ENCODE data around the gene ALG14. TPM values are rescaled to one million over a fixed set of nuclear protein-coding genes. Genes with fewer than 3 reads are reported as not detected.

ALG14 gene
- total RNA-seq, 1 donor from 2014 or later, result 0.74 TPM

GRCh38 chr1:95072117-95072516, 634 bp downstream of the ALG14 start:
- no peak for DNase-seq (ENCODE audit: extremely low spot score in 2 of 2)

GRCh38 chr1:95071539-95071938, 1.2 kb downstream of the ALG14 start:
- DNase-seq (ENCODE audit: extremely low spot score in 2 of 2), result no peak
- intact Hi-C loops (cut with DNase I), result loop anchor here (5.0 kb wide), 1 partner anchor 161 kb away; the partner anchor contains the start of gene RWDD3
- no peaks in the 10 kb centered on the region for H3K27me3 ChIP-seq
- no peak overlapping the region for H3K27ac ChIP-seq
- no peaks in the 10 kb centered on the region for H3K36me3 ChIP-seq
- no peaks in the 10 kb centered on the region for H3K9me3 ChIP-seq
- peak overlapping the region; percentile 46 to 75 for H3K4me3 ChIP-seq
- peaks cover 11% of the 10 kb centered on the region for H3K4me1 ChIP-seq
- TF ChIP-seq CTCF (IDR thresholded peaks at IDR 0.05), result no peak
- no peak for TF ChIP-seq POLR2A (IDR thresholded peaks at IDR 0.05)
- no peak for TF ChIP-seq POLR2AphosphoS5 (IDR thresholded peaks at IDR 0.05; ENCODE audit: insufficient read depth in 1 of 2, low read depth in 1 of 2)

More at GRCh38 chr1:95072117-95072516, 634 bp downstream of the ALG14 start:
- Histone ChIP-seq H3K4me3 (peak overlapping the region; percentile 46 to 75), H3K27me3 (no peaks in the 10 kb centered on the region), H3K27ac (peak overlapping the region; percentile 89), H3K9me3 (no peaks in the 10 kb centered on the region), H3K36me3 (no peaks in the 10 kb centered on the region), H3K4me1 (peaks cover 11% of the 10 kb centered on the region)
- intact Hi-C loops (cut with DNase I), result loop anchor here (5.0 kb wide), 1 partner anchor 160 kb away; the partner anchor contains the start of gene RWDD3
- TF ChIP-seq CTCF (IDR thresholded peaks at IDR 0.05) (no peak), POLR2AphosphoS5 (IDR thresholded peaks at IDR 0.05; ENCODE audit: insufficient read depth in 1 of 2, low read depth in 1 of 2) (no peak)

- intact Hi-C loops (cut with DNase I), result loop anchor here (5.0 kb wide), 1 partner anchor 163 kb away; the partner anchor contains the start of gene RWDD3
- Histone ChIP-seq H3K36me3 (peaks cover 0 to under 1% of the 10 kb centered on the region in 2 donors), H3K27me3 (no peaks in the 10 kb centered on the region), H3K27ac (no peak overlapping the region), H3K9me3 (no peaks in the 10 kb centered on the region), H3K4me1 (peaks cover 11% of the 10 kb centered on the region), H3K4me3 (no peak overlapping the region)
- no peak for DNase-seq (ENCODE audit: extremely low spot score in 2 of 2)
- no peak for TF ChIP-seq POLR2AphosphoS5 (IDR thresholded peaks at IDR 0.05; ENCODE audit: insufficient read depth in 1 of 2, low read depth in 1 of 2)
Observed at GRCh38 chr1:95069710-95070093, 3.0 kb downstream of the ALG14 start.

GRCh38 chr1:95068956-95069709, 3.6 kb downstream of the ALG14 start:
- Histone ChIP-seq H3K9me3 (no peaks in the 10 kb centered on the region), H3K27me3 (no peaks in the 10 kb centered on the region), H3K27ac (no peak overlapping the region), H3K36me3 (peaks cover 0 to 4% of the 10 kb centered on the region in 2 donors), H3K4me1 (peaks cover 11% of the 10 kb centered on the region), H3K4me3 (no peak overlapping the region)
- intact Hi-C loops (cut with DNase I), result no loop called here
- TF ChIP-seq POLR2AphosphoS5 (IDR thresholded peaks at IDR 0.05; ENCODE audit: insufficient read depth in 1 of 2, low read depth in 1 of 2) (no peak), CTCF (IDR thresholded peaks at IDR 0.05) (no peak), POLR2A (IDR thresholded peaks at IDR 0.05) (no peak)
- DNase-seq (ENCODE audit: extremely low spot score in 2 of 2), result no peak

GRCh38 chr1:95067568-95067967, 5.2 kb downstream of the ALG14 start:
- peaks cover 0 to 13% of the 10 kb centered on the region in 2 donors for H3K36me3 ChIP-seq
- intact Hi-C loops (cut with DNase I), result no loop called here
- no peaks in the 10 kb centered on the region for H3K27me3 ChIP-seq
- peaks cover 11% of the 10 kb centered on the region for H3K4me1 ChIP-seq
- TF ChIP-seq POLR2A (IDR thresholded peaks at IDR 0.05) (no peak), POLR2AphosphoS5 (IDR thresholded peaks at IDR 0.05; ENCODE audit: insufficient read depth in 1 of 2, low read depth in 1 of 2) (no peak), CTCF (IDR thresholded peaks at IDR 0.05) (no peak)
- no peak for DNase-seq (ENCODE audit: extremely low spot score in 2 of 2)
- no peaks in the 10 kb centered on the region for H3K9me3 ChIP-seq
- no peak overlapping the region for H3K4me3 ChIP-seq
- no peak overlapping the region for H3K27ac ChIP-seq
